ENCODE measurements around the gene PPTC7.
"Not testable (repeated sequence)": the region's sequence is repeated elsewhere in the genome, so short reads cannot be mapped to it uniquely, and the experiment has no call there.

Gene PPTC7

DNA sequence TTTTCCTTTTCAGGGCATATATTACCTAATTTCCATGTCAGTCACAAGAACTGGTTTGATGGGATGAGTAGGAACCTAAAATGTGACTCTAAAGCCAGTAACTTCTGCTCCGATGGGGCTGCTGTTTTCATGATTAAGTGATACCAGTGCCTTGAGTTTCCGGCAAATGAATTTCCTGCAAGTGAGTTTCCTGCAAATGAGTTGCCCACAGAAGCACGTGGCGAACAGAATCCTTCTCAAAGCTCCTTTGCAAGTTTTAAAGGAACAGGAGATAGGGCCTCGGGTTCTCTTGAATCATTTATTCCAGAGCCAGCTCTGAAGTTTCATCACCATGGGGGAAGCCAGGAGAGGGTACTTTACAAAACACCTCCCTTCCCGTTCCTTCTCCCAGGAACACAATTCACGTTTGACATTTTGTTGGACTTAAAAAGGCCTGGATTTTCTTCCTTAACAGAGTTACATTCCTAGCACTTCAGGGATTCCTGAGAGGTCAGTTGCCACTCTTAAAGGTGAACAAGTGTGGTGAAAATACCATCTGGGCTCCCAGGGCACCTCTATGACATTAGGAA lies 2.2 kb upstream of the PPTC7 start:
- DNase-seq: no peak

DNA sequence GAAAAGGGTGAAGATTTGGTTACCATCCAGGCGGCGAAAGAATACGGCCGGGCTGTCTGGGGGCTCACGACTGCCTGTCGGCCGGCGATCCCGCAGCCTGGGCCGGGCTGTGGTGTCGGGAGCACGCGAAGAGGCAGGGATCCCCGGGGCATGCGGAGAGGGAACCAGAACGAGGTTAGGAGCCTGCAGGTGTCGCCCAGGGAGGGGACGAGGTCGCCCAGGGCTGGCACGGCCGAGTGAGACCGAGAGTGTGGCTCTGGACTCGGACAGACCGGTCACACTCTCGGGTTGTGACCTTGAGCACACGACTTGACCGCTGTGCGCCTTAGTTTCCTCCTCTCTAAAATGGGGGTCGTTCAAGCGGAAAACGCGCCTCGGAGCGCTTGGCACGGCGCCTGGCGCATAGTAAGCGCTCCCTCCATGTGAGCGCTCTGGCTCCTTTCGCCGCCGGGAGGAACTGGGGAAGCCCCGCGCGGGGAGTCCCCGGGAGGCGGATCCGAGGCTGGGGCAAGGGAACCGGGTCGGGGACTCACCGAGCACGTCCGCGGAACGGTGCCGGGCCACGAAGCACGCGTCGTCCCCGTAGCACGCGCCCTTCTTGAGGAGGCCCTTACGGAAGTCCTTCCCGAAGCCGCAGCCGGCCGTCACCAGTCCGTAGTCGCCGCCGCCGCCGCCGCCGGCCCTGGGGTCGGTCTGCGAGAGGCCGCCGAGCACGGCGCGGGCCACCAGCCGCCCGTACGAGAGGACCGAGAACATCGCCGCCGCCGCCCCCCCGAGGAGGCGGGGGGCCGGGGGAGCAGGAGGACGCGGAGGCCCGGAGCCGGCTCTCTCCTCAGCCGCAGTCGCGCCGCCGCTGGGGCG lies 612 bp downstream of the PPTC7 start:
- DNase-seq: peak; percentile 87

DNA sequence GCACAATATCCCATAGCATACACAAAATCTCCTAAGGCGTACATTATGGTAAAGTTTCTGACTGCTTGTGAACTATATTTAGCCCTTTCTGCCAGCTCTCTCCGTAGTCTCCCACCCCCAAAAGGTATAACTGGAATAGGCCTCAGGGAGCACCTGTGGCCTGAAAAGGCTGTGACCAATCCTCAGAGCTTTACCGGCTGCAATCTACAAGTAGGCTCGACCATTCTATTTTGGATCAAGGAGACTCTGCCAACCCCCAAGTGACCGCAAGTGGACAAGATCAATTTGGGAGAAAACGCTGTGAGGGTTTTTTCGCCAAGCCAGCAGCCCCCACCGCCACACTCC lies 1.2 kb downstream of the PPTC7 start:
- peak; percentile 56 for DNase-seq

DNA sequence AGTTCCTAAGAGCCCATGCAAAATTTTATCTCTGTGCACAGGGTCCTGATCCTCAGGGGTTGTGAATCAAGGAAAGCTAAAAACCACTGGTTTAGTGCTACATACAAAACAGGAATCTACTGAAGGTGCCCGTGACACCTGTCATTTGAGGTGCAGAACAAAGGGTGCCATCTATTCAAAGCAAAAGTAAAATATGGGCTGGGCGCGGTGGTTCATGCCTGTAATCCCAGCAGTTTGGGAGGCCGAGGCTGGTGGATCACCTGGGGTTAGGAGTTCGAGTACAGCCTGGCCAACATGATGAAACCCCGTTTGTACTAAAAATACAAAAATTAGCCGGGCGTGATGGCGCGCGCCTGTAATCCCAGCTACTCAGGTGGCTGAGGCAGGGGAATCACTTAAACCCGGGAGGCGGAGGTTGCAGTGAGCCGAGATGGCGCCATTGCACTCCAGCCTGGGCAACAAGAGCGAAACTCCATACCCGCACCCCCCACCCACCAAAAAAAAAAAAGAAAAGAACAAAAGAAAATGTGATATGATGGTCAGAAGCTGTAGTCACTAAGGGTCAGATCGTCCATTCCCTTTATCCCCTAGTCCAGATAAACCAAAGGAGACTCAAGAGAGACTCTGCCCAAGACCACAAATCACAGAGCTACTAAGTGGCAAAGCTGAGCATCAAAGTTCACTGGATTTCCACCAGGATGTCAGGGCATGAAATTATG lies 3.4 kb downstream of the PPTC7 start:
- DNase-seq: no peak

DNA sequence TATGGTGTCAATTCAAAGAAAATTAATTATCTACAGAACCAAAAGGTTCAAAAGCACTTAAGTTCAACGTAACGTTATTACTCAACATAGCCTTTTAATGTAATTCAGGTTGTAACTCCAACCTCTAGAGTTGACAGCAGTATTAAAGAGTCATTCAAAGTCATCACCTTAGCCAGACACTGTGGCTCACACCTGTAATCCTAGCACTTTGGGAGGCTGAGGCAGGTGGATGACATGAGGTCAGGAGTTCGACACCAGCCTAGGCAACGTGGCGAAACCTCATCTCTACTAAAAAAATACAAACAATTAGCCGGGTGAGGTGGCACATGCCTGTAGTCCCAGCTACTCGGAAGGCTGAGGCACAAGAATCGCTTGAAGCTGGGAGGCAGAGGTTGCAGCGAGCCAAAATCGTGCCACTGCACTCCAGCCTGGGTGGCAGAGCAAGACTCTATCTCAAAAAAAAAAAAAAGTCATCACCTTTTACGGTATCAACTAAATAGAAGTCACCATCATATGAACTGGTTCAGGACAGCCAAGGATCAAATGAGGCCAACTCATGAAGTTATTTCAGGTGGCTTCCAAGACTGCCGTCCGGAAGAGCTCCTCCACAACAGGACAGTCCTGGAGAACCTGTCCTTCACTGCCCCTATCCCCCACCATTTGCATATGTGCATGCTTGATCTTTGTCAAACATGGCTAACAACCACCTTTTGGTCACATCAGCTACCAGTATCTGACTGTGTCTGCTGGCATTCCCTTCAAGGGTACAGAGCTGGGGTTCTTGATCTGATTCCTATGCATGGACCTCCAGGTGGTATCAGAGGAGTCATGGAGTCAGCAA lies 4.2 kb downstream of the PPTC7 start:
- no peak for DNase-seq

DNA sequence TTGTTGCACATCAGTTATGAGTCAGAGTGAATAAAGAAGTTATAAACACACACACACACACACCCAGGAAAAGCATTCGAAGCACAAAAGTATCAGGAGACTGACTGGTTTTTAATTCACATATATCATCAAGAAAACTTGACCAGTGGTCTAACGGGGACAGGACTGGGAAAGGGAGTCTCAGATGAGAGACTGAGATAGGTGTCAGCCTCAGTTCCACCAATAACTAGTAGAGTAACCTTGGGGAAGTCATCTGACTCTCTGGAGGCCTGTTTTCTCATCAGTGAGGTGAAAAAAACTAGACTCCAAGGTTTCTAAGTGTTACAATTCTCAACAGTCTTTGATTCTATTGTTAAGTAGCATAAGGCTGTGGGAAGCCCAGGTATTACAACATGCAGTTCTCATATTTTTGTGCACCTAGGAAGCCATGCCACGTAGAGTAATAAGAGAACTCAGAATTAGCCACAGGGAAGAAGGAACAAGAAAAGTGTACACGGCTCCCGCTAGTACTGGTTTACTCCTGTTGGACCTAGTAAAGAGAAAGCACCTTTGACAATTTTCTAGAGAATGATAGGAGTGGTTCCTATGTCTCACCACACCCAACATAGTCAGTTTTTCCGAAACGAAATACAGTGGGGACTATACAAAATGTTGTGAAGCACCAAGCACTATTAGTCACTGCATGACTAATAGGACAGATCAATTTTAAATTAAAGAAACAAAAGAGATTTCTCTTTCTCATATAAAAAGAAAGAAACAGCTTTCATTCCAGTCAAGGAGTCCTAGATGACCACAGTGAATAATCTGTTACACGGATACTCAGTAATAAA lies 5.0 kb downstream of the PPTC7 start:
- DNase-seq: peak; percentile 26

DNA sequence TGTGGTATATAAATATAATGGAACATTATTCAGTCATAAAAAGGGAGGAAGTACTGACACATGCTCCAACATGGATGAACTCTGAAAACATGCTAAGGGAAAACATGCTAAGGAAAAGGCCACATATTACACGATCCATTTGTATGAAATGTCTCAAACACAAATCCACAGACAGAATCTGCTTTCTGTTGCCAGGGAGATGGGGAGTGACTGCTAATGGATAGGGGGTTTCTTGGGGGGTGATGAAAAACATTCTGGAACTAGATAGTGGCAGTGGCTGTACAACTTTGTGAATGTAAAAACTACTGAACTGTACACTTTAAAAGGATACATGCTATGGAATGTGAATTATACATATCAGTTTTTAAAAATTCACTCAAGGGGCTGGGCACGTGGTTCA lies 6.6 kb downstream of the PPTC7 start:
- DNase-seq: no peak

DNA sequence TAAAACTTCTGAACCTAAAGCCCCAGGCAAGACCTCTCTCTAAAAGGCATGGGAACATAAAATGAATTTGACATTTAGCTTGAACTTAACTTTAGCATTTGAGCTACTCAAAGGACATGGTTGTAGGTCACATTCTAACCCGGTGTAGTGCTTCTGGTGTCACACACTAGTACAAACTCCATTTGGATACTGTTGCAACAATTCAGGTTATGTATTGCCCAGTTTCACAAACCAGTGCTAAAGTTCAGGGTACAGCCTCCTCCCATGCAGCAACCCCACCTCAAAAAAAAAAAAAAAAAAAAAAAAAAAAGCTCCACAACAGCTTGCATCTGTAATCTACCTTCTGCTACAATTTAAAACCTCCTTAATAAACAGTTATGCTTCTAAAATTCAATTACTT lies 7.8 kb downstream of the PPTC7 start:
- DNase-seq: no peak

DNA sequence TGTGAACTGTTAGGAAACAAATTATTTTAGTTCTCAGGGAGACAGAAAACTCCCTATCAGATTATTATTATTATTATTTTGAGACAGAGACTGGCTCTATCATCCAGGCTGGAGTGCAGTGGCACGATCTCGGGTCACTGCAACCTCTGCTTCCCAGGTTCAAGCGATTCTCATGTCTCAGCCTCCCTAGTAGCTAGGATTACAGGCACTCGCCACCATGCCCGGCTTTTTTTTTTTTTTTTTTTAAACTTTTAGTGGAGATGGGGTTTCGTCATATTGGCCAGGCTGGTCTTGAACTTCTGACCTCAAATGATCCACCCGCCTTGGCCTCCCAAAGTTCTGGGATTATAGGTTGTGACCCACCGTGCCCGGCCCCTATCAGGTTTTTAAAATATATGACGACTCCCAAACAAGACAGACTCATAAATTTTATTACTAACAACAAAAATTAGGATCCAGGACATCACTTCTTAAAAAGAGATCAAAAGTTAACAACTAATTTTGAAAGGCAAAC lies 8.3 kb downstream of the PPTC7 start:
- not testable (repeated sequence) for DNase-seq

DNA sequence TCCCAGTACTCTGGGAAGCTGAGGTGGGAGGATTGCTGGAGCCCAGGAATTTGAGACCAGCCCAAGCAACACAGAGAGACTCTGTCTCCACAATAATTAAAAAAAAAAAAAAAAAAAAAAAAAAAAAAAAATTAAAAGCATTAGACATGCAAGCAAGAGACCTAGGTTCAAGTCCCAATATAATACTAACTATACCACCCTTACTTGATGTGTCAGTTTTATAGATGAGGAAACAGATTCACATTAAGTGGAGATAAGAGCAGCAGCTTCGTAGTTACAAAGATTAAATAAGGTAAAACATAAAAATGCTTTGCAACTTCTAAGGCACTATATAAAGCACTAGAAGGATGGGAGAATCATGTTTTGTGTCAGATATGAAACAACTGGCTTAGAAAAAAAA lies 9.1 kb downstream of the PPTC7 start:
- no peak for DNase-seq

DNA sequence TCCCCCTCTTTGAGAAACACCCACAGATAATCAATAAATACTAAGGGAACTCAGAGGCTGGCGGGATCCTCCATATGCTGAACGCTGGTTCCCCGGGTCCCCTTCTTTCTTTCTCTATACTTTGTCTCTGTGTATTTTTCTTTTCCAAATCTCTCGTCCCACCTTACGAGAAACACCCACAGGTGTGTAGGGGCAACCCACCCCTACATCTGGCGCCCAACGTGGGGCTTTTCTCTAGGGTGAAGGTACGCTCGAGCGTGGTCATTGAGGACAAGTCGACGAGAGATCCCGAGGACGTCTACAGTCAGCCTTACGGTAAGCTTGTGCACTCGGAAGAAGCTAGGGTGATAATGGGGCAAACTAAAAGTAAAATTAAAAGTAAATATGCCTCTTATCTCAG lies 12.3 kb downstream of the PPTC7 start:
- DNase-seq: not testable (repeated sequence)

DNA sequence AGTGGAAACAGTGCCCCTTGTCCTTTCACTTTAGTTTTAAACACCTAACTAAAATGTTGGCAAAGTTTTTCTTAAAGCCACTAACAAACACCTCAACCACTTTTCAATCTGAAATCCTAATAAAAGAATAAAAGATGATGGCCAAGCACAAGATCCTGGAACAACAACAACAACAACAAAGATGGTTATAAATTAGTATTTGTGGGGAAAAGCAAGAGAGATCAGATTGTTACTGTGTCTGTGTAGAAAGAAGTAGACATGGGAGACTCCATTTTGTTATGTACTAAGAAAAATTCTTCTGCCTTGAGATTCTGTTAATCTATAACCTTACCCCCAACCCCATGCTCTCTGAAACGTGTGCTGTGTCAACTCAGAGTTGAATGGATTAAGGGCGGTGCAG lies 13.3 kb downstream of the PPTC7 start:
- not testable (repeated sequence) for DNase-seq

DNA sequence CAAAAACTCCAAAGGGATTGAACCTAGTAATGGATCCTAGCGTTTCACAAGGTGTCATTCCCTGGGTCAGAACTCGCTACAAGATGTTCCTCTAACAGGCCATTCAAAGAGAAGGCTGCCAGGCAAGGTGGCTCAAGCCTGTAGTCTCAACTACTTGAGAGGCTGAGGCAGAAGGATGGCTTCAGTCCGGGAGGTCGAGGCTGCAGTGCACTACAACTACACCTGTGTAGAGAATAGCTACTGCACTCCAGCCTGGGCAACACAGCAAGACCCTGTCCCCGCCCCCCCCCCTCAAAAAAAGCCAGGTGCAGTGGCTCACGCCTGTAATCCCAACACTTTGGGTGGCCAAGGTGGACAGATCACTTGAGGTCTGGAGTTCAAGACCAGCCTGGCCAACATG lies 14.4 kb downstream of the PPTC7 start:
- no peak for DNase-seq

DNA sequence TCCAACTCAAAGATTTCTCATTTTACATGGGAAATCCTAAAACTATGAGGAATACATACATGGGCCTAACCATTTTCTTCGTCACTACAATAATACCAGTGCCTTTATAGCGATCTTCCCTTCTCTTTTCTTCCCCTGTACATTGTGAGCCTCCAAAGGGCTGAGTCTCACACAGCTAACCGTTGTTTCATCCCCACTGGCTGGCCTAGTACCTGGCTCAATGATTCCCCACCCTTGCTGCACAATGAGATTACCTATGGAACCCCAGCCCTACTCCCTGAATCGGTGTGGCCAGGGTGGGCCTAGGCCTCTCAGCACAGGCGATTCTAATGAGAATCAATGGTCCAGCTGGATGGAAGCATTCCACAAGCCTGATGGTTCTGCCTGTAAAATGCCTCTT lies 16.1 kb downstream of the PPTC7 start:
- no peak for DNase-seq

DNA sequence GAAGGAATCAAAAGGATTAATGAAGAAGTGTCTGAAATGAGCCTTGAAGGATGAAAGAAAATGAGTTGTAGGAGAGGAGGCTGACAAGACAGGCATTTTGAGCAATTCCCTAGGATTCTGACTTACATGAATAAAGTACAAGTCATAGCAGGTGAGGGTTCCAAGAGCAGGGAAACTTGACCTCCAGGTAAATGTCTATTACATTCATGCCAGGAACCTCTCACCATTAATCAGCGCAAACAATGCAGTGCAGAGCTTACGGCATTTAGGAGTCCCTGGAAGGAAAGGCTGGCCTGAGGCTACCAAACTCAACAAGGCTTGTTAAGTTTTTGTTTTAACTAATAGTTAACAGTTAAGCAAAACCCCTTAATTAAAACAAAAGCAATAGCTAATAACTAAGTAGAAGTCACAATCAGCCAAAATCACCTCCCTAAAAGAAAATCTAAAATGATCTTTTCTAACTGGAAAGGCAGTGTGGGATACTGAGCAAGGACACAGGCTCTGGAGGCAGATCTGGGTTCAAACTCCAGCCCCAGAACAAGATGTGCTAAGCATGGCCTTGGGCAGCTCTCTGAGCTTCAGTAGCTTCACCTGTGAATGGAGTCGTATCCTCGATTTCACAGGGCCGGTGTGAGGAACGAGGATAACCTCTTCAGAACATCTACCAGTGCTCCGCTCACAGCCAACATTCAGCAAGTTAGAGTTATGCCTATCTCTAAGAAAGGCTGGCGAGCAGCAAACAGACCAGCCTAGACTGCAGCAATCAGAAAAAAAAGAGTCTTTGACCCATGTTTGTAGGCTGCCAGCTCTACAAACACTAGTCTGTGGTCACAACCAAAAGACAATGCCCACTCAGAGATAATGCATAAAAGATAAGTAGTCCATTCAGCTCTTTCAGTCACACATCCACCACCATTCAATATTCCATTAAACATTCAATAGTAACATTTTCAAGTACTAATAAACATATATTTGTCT lies 16.9 kb downstream of the PPTC7 start:
- DNase-seq: peak; percentile 78

DNA sequence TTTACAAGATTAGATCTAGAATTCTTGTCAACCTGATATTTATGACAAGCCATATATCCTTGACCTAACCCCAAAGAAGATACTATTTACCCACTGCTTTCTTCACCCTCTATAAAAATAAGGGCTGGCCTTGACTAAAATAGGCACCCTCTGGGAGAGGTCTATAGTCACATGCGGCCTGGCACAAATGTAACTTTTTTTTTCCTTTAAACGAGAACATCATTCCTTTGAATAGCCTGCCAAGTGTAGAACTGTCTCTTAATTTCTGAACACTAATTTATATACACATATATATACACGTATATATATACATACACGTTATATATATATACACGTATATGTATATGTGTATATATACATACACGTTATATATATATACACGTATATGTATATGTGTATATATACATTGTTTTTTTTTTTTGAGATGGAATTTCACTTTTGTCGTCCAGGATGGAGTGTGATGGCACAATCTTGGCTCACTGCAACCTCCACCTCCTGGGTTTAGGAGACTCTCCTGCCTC lies 18.6 kb downstream of the PPTC7 start:
- no peak for DNase-seq

DNA sequence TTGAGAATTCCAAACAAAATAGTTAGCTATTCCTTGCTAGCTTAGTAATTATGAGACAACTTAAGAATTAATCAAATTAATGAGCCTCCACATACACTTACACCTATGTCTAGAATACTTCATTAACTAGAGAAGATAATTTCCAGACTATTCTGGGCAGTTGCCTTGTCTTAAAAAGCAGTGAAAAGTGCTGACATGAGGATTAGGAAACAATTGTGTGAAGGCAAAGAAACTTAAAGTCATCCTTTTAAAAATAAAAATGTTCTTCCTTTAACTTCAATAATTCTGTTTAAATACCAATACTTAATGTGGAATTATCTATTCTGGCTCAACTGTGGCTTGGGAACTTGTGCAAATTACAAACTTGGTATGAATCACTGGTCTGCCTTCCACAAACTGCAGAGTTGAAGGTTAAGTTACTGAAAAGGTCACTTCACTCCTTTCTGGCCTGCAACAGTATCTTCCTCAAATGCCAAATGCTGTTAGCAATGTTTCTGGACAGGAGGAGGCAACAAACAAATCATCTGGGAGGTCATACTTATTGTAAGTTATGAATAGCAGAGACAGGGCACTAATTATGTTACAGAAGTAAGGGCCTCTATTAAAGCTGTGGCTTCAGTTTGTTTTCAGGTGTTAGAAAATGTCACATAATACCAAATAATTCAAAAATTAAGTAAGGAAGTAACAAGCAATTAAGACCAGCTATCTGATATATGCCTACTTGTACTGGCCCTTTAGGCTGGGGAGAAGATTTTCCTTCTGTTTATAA lies 19.2 kb downstream of the PPTC7 start:
- no peak for DNase-seq

DNA sequence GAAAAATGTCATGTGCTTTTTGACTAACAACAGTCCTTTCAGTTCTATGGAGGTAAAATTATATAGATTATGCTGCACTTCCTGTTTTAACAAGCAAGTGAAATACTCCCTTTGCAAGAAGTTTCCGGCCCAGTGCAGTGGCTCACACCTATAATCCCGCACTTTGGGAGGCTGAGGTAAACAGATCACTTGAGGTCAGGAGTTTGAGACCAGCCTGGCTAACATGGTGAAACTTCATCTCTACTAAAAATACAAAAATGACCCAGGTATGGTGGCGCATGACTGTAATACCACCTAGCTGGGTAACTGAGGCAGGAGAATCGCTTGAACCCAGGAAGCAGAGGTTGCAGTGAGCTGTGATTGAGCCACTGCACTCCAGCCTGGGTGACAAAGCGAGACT lies 20.7 kb downstream of the PPTC7 start:
- not testable (repeated sequence) for DNase-seq

DNA sequence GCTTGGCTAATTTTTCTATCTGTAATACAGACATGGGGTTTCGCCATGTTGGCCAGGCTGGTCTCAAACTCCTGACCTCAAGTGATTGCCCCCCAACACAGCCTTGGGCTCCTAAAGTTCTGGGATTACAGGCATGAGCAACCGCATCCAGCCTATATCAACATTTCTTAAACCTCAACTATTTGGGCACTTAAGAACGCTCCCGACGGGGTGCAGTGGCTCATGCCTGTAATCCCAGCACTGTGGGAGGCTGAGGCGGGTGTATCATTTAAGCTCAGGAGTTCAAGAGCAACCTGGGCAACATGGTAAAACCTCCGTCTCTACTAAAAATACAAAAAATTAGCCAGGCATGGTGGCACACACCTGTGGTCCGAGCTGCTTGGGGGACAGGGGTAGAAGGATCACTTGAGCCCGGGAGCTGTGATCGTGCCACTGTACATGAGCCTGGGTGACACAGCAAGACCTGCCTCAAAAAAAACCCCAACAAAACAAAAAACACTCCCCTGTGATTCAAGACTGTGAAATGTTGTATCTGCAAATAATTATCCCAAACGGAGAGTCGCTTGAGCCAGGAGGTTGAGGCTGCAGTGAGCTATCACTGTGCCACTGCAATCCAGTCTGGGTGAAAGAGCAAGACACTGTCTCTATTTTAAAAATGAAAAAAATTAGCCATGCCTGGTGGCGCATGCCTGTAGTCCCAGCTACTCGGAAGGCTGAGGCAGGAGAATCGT lies 21.5 kb downstream of the PPTC7 start:
- DNase-seq: no peak
